ENCODE results near the gene NHLRC4. TPM values are rescaled to one million over a fixed set of nuclear protein-coding genes. Genes with fewer than 3 reads are reported as not detected.

Gene NHLRC4
- total and polyA plus RNA-seq, 9 of the 15 experiments (the other 6 are each of a cell fraction or from before 2014, with no cell fraction given) = 0.24 to 3.7 (median 1.3) TPM; not detected in 2

GRCh38 chr16:544517-544916, 22.3 kb upstream of the NHLRC4 start:
- Histone ChIP-seq H2AFZ (ENCODE audit: low read depth, low read length) (no peak overlapping the region), H3K9me3 (replicated peaks; ENCODE audit: control insufficient read depth, insufficient read depth, low read depth, low read length) (no peaks in the 10 kb centered on the region), H3K27me3 (ENCODE audit: control insufficient read depth in 2 of 2, insufficient read depth in 2 of 2, low read length in 2 of 2) (no peaks in the 10 kb centered on the region), H3K79me2 (ENCODE audit: control insufficient read depth, insufficient read depth, low read length) (peaks cover 78% of the 10 kb centered on the region), H3K4me3 (no peak overlapping the region), H3K9ac (ENCODE audit: insufficient read depth in 1 of 2, low read depth in 2 of 2, low read length in 2 of 2) (no peak overlapping the region), H3K9me1 (ENCODE audit: control insufficient read depth, insufficient read depth, low read length) (peaks cover 4% of the 10 kb centered on the region), H3K4me1 (replicated peaks in 1 of 2; ENCODE audit: control insufficient read depth in 2 of 2, insufficient read depth in 2 of 2, low read length in 2 of 2) (peaks cover 0 to 69% of the 10 kb centered on the region in 2 experiments; a peak in 3 of 5 replicates), H3K36me3 (ENCODE audit: control insufficient read depth, insufficient read depth, low read length) (peaks cover 69% of the 10 kb centered on the region; the same call in 1 of the 3 replicates), H3K27ac (ENCODE audit: extremely low read depth, low read depth, low read length) (no peak overlapping the region), H3K4me2 (ENCODE audit: insufficient read depth, low read length) (no peak overlapping the region), H4K20me1 (replicated peaks; ENCODE audit: control insufficient read depth, insufficient read depth, low read length) (0 out of 2 replicates have a peak, but pooled peaks cover 7% of the 10 kb centered on the region)
- DNase-seq (ENCODE audit: extremely low read depth in 1 of 4, low spot score in 3 of 4) (peak in 2 of 4 experiments; percentile 56 to 67), FAIRE-seq (no peak), ATAC-seq (no peak)
- in situ Hi-C loops (cut with MboI) = no loop called here
- TF ChIP-seq EP300 (IDR thresholded peaks at IDR 0.05; ENCODE audit: low read length) (no peak), EGR1 (conservative IDR thresholded peaks at IDR 0.05) (peak; percentile 37; the same call in 1 of the 2 replicates), KLF16 (IDR thresholded peaks at IDR 0.05) (peak; percentile 59; the same call in 1 of the 2 replicates), VEZF1 (CRISPR knock-in tag; IDR thresholded peaks at IDR 0.05) (peak; percentile 59), BCOR (IDR thresholded peaks at IDR 0.05) (no peak), POLR3G (IDR thresholded peaks at IDR 0.05; ENCODE audit: extremely low read depth, insufficient read length, insufficient replicate concordance) (no peak), NELFE (IDR thresholded peaks at IDR 0.05; ENCODE audit: insufficient read depth, insufficient read length) (no peak)
- intact Hi-C loops (cut with micrococcal nuclease) = no loop called here
- BruUV-seq (replicated peaks) = no TSS peak
- WGBS (ENCODE audit: insufficient coverage, low coverage, missing lambda C conversion rate) = 82% methylated on average over 10 of the region's 46 CpGs
- ChIA-PET CTCF (ENCODE audit: low intra/inter-chr PET ratio) (no interaction called here), POLR2A (interaction anchor here (1.0 kb wide), 1 partner anchor 15 kb away, joined by 3 read pairs; no protein-coding TSS in a partner anchor)
